ENCODE results near the gene COL7A1. TPM values are rescaled to one million over a fixed set of nuclear protein-coding genes. Genes with fewer than 3 reads are reported as not detected.

The COL7A1 gene
- total RNA-seq, 1 experiment from 2014 or later = 5.2 TPM

- no peaks in the 10 kb centered on the region for H3K9me3 Mint-ChIP-seq (ENCODE audit: unreplicated experiment)
- peaks cover 10% of the 10 kb centered on the region for H3K36me3 Mint-ChIP-seq (ENCODE audit: insufficient read depth, unreplicated experiment)
- H3K4me3 ChIP-seq (ENCODE audit: low read depth, low read length) = no peak overlapping the region
- peaks cover 11% of the 10 kb centered on the region for H3K4me1 Mint-ChIP-seq (ENCODE audit: low read depth, unreplicated experiment)
- DNase-seq = no peak
- H3K27me3 Mint-ChIP-seq (ENCODE audit: insufficient read depth, unreplicated experiment) = no peaks in the 10 kb centered on the region
- no peaks in the 10 kb centered on the region; the same call in none of the 2 replicates for H3K36me3 ChIP-seq (ENCODE audit: control insufficient read depth, insufficient read depth, low read length)
- ChIA-PET CTCF (interaction anchor here (1.2 to 2.9 kb wide), 4 partner anchors 9 to 147 kb away, joined by 4 to 23 read pairs (median 8); partner anchors contain the start of gene PFKFB4), POLR2A (no interaction called here)
- intact Hi-C loops (cut with micrococcal nuclease; ENCODE audit: unreplicated experiment) = loop anchor here (1.0 to 5.0 kb wide), 3 partner anchors 76 to 276 kb away; no protein-coding TSS in a partner anchor
- no peak overlapping the region for H3K27ac Mint-ChIP-seq (ENCODE audit: unreplicated experiment)
- TF ChIP-seq, protein P1, sequence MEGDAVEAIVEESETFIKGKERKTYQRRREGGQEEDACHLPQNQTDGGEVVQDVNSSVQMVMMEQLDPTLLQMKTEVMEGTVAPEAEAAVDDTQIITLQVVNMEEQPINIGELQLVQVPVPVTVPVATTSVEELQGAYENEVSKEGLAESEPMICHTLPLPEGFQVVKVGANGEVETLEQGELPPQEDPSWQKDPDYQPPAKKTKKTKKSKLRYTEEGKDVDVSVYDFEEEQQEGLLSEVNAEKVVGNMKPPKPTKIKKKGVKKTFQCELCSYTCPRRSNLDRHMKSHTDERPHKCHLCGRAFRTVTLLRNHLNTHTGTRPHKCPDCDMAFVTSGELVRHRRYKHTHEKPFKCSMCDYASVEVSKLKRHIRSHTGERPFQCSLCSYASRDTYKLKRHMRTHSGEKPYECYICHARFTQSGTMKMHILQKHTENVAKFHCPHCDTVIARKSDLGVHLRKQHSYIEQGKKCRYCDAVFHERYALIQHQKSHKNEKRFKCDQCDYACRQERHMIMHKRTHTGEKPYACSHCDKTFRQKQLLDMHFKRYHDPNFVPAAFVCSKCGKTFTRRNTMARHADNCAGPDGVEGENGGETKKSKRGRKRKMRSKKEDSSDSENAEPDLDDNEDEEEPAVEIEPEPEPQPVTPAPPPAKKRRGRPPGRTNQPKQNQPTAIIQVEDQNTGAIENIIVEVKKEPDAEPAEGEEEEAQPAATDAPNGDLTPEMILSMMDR (IDR thresholded peaks at IDR 0.05; ENCODE audit: insufficient read depth in 1 of 2, low read depth in 1 of 2, low read length in 1 of 2, severe bottlenecking in 1 of 2, unreplicated experiment in 1 of 2) = no peak
- H3K4me1 ChIP-seq = peaks cover 16% of the 10 kb centered on the region
- H3K4me3 Mint-ChIP-seq (ENCODE audit: unreplicated experiment) = no peak overlapping the region
- BruUV-seq (replicated peaks) = no TSS peak
- no peaks in the 10 kb centered on the region for H3K9me3 ChIP-seq
- H3K27me3 ChIP-seq (replicated peaks; ENCODE audit: control insufficient read depth, insufficient read depth, low read length) = no peaks in the 10 kb centered on the region
Observed at GRCh38 chr3:48548126-48548525, 47.0 kb downstream of the COL7A1 start.

- no peak overlapping the region for H3K27ac Mint-ChIP-seq (ENCODE audit: unreplicated experiment)
- Histone ChIP-seq H3K4me1 (no peaks in the 10 kb centered on the region), H3K27me3 (replicated peaks; ENCODE audit: control insufficient read depth, insufficient read depth, low read length) (no peaks in the 10 kb centered on the region), H3K36me3 (ENCODE audit: control insufficient read depth, insufficient read depth, low read length) (no peaks in the 10 kb centered on the region; the same call in none of the 2 replicates), H3K9me3 (no peaks in the 10 kb centered on the region), H3K4me3 (ENCODE audit: low read depth, low read length) (no peak overlapping the region)
- H3K27me3 Mint-ChIP-seq (ENCODE audit: insufficient read depth, unreplicated experiment) = no peaks in the 10 kb centered on the region
- POLR2A ChIA-PET = no interaction called here
- intact Hi-C loops (cut with micrococcal nuclease; ENCODE audit: unreplicated experiment) = loop anchor here (5.0 kb wide), 1 partner anchor 274 kb away; no protein-coding TSS in a partner anchor
- H3K36me3 Mint-ChIP-seq (ENCODE audit: insufficient read depth, unreplicated experiment) = peaks cover 11% of the 10 kb centered on the region
- H3K4me1 Mint-ChIP-seq (ENCODE audit: low read depth, unreplicated experiment) = no peaks in the 10 kb centered on the region
- no TSS peak for BruUV-seq (replicated peaks)
- no peak overlapping the region for H3K4me3 Mint-ChIP-seq (ENCODE audit: unreplicated experiment)
- CTCF ChIA-PET = interaction anchor here (2.0 kb wide), 1 partner anchor 73 kb away, joined by 7 read pairs; no protein-coding TSS in a partner anchor
- H3K9me3 Mint-ChIP-seq (ENCODE audit: unreplicated experiment) = no peaks in the 10 kb centered on the region
- DNase-seq = no peak
- TF ChIP-seq, protein P1 (IDR thresholded peaks at IDR 0.05; ENCODE audit: insufficient read depth in 1 of 2, low read depth in 1 of 2, low read length in 1 of 2, severe bottlenecking in 1 of 2, unreplicated experiment in 1 of 2) = no peak
Observed at GRCh38 chr3:48546203-48546829, 48.8 kb downstream of the COL7A1 start.

- no peaks in the 10 kb centered on the region for H3K27me3 Mint-ChIP-seq (ENCODE audit: insufficient read depth, unreplicated experiment)
- intact Hi-C loops (cut with micrococcal nuclease; ENCODE audit: unreplicated experiment) = no loop called here
- H3K9me3 Mint-ChIP-seq (ENCODE audit: unreplicated experiment) = no peaks in the 10 kb centered on the region
- Histone ChIP-seq H3K4me3 (ENCODE audit: low read depth, low read length) (no peak overlapping the region), H3K9me3 (no peaks in the 10 kb centered on the region), H3K36me3 (ENCODE audit: control insufficient read depth, insufficient read depth, low read length) (peaks cover 2% of the 10 kb centered on the region), H3K27me3 (replicated peaks; ENCODE audit: control insufficient read depth, insufficient read depth, low read length) (no peaks in the 10 kb centered on the region), H3K4me1 (no peaks in the 10 kb centered on the region)
- TF ChIP-seq, protein P1 (IDR thresholded peaks at IDR 0.05; ENCODE audit: insufficient read depth in 1 of 2, low read depth in 1 of 2, low read length in 1 of 2, severe bottlenecking in 1 of 2, unreplicated experiment in 1 of 2) = no peak
- H3K27ac Mint-ChIP-seq (ENCODE audit: unreplicated experiment) = no peak overlapping the region
- H3K4me1 Mint-ChIP-seq (ENCODE audit: low read depth, unreplicated experiment) = no peaks in the 10 kb centered on the region
- CTCF ChIA-PET = no interaction called here
- BruUV-seq (replicated peaks) = no TSS peak
- H3K36me3 Mint-ChIP-seq (ENCODE audit: insufficient read depth, unreplicated experiment) = peaks cover 11% of the 10 kb centered on the region
- H3K4me3 Mint-ChIP-seq (ENCODE audit: unreplicated experiment) = no peak overlapping the region
- POLR2A ChIA-PET = no interaction called here
- no peak for DNase-seq
Observed at GRCh38 chr3:48544141-48544540, 51.0 kb downstream of the COL7A1 start.

All from Caco-2 (cell line).